Measurements from ENCODE around the gene ANKRD6. TPM values are rescaled to one million over a fixed set of nuclear protein-coding genes. Genes with fewer than 3 reads are reported as not detected.

The ANKRD6 gene
- total RNA-seq, 1 donor from 2014 or later = 5.5 TPM

- H3K27ac Mint-ChIP-seq (ENCODE audit: unreplicated experiment) = no peak overlapping the region
- H3K4me3 Mint-ChIP-seq (ENCODE audit: unreplicated experiment) = no peak overlapping the region
- H3K36me3 Mint-ChIP-seq (ENCODE audit: unreplicated experiment) = peaks cover 44% of the 10 kb centered on the region
- no peak for TF ChIP-seq CTCF (IDR thresholded peaks at IDR 0.05)
- no peaks in the 10 kb centered on the region for H3K9me3 Mint-ChIP-seq (ENCODE audit: unreplicated experiment)
- no peaks in the 10 kb centered on the region for H3K4me1 Mint-ChIP-seq (ENCODE audit: unreplicated experiment)
- no peak for DNase-seq (ENCODE audit: extremely low spot score, unreplicated experiment)
- no peaks in the 10 kb centered on the region for H3K27me3 Mint-ChIP-seq (ENCODE audit: unreplicated experiment)
Observed at GRCh38 chr6:89675949-89676748, 243.2 kb downstream of the ANKRD6 start.

GRCh38 chr6:89678531-89678930 lies 245.6 kb downstream of the ANKRD6 start:
- Mint-ChIP-seq H3K4me3 (ENCODE audit: unreplicated experiment) (no peak overlapping the region), H3K27ac (ENCODE audit: unreplicated experiment) (no peak overlapping the region), H3K4me1 (ENCODE audit: unreplicated experiment) (no peaks in the 10 kb centered on the region), H3K9me3 (ENCODE audit: unreplicated experiment) (no peaks in the 10 kb centered on the region), H3K27me3 (ENCODE audit: unreplicated experiment) (no peaks in the 10 kb centered on the region), H3K36me3 (ENCODE audit: unreplicated experiment) (peaks cover 43% of the 10 kb centered on the region)
- TF ChIP-seq CTCF (IDR thresholded peaks at IDR 0.05) = no peak
- DNase-seq (ENCODE audit: extremely low spot score, unreplicated experiment) = no peak

DNA sequence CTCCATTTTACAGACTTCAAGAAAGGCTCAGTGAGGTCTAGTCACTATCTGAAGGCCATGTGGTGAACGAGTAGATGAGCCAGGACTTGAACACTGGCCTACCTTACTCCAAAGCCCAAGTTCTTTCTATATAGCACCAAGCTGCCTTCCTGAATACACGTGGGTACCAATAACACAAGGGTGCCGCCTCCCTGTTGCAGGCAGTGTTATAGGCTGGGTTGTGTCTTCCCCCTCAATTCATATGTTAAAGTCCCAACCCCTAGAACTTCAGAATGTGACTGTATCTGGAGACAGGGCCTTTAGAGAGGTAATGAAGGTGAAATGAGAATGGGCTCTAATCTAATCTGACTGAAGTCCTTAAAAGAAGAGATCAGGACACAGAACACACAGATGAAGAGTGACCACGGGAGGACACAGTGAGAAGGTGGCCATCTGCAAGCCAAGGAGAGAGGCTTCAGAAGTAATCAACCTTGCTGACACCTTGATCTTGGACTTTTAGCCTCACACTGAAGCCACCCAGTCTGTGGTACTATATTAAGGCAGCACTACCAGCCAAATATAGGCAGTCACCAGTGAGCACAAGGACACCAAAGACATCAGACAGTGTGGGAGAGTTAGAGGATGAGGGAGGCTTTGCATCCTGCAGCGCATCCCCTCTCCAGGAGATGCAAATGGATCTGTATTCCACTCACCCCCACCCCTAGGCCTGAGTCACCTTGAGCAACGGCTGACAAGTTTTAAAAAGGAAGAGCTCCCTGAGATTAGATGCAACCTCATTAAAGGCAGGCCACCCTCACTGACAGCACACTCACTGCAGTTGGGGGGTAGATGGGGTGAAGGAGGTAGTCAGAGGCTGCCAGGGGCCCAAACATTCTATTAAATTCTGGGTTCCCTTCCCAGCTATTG lies 246.5 kb downstream of the ANKRD6 start:
- H3K27ac Mint-ChIP-seq (ENCODE audit: unreplicated experiment) = no peak overlapping the region
- peaks cover 39% of the 10 kb centered on the region for H3K36me3 Mint-ChIP-seq (ENCODE audit: unreplicated experiment)
- H3K9me3 Mint-ChIP-seq (ENCODE audit: unreplicated experiment) = no peaks in the 10 kb centered on the region
- H3K27me3 Mint-ChIP-seq (ENCODE audit: unreplicated experiment) = no peaks in the 10 kb centered on the region
- TF ChIP-seq CTCF (IDR thresholded peaks at IDR 0.05) = no peak
- no peak for DNase-seq (ENCODE audit: extremely low spot score, unreplicated experiment)
- no peaks in the 10 kb centered on the region for H3K4me1 Mint-ChIP-seq (ENCODE audit: unreplicated experiment)
- no peak overlapping the region for H3K4me3 Mint-ChIP-seq (ENCODE audit: unreplicated experiment)

GRCh38 chr6:89680150-89680549 lies 247.2 kb downstream of the ANKRD6 start:
- peaks cover 41% of the 10 kb centered on the region for H3K36me3 Mint-ChIP-seq (ENCODE audit: unreplicated experiment)
- H3K9me3 Mint-ChIP-seq (ENCODE audit: unreplicated experiment) = no peaks in the 10 kb centered on the region
- H3K4me3 Mint-ChIP-seq (ENCODE audit: unreplicated experiment) = no peak overlapping the region
- no peak overlapping the region for H3K27ac Mint-ChIP-seq (ENCODE audit: unreplicated experiment)
- no peak for DNase-seq (ENCODE audit: extremely low spot score, unreplicated experiment)
- no peaks in the 10 kb centered on the region for H3K4me1 Mint-ChIP-seq (ENCODE audit: unreplicated experiment)
- no peak for TF ChIP-seq CTCF (IDR thresholded peaks at IDR 0.05)
- no peaks in the 10 kb centered on the region for H3K27me3 Mint-ChIP-seq (ENCODE audit: unreplicated experiment)

DNA sequence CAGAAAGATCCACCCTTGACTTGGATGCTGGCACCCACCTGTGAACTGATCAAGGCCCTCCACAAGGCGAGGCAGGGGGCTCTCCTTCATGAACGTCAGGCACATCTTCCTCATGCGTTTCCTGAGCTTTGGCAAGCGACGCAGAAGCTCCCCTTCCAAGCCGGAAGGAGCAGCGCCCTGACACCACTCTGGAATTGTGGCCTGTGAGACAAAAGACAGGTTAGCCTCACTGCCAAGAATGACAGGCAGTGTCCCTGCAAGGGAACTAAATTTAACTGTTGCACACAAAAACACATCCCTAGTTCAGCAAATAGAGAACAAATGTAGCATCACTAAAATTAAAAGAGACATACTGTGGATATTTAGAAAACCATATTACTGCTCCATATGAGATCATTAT lies 247.6 kb downstream of the ANKRD6 start:
- Mint-ChIP-seq H3K4me1 (ENCODE audit: unreplicated experiment) (no peaks in the 10 kb centered on the region), H3K36me3 (ENCODE audit: unreplicated experiment) (peaks cover 40% of the 10 kb centered on the region), H3K9me3 (ENCODE audit: unreplicated experiment) (no peaks in the 10 kb centered on the region), H3K27me3 (ENCODE audit: unreplicated experiment) (no peaks in the 10 kb centered on the region), H3K4me3 (ENCODE audit: unreplicated experiment) (no peak overlapping the region), H3K27ac (ENCODE audit: unreplicated experiment) (no peak overlapping the region)
- TF ChIP-seq CTCF (IDR thresholded peaks at IDR 0.05) = no peak
- no peak for DNase-seq (ENCODE audit: extremely low spot score, unreplicated experiment)
